GM18511 (cell line): ENCODE measurements around the gene DYTN.

Experiments used
- ATAC-seq: cut with Tn5 transposase; IDR thresholded peaks from one replicate; pipeline ENCODE4 v1.9.1; 2021; ENCODE audit warnings: mild to moderate bottlenecking, moderate library complexity; ENCODE audit not compliant: unreplicated experiment

DYTN gene

DNA sequence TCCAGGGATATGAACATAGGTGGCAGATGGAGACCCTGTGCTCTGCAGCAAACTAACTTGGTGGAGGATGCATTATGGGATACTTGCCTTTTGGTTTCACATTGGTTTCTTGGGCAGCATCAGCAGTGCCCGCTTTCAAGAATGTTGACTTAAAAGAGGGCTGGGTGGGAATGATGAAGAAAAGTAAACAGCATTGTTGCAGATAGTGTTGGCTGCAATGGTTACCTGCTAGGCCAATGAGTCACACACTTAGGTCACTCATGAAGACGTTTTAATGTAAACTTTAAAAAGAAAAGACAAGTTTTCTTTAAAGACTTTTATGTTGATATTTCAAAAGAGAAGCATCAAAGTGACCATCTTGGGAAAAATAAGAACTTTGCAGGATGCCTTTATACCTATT, 102.0 kb downstream of the DYTN start:
- ATAC-seq: no peak

- ATAC-seq: no peak
These were observed 102.6 kb downstream of the DYTN start for GRCh38 chr2:206615417-206616089.

GRCh38 chr2:206614811-206615210, 103.4 kb downstream of the DYTN start:
- no peak for ATAC-seq

GRCh38 chr2:206611736-206612135, 106.5 kb downstream of the DYTN start:
- ATAC-seq: no peak

DNA sequence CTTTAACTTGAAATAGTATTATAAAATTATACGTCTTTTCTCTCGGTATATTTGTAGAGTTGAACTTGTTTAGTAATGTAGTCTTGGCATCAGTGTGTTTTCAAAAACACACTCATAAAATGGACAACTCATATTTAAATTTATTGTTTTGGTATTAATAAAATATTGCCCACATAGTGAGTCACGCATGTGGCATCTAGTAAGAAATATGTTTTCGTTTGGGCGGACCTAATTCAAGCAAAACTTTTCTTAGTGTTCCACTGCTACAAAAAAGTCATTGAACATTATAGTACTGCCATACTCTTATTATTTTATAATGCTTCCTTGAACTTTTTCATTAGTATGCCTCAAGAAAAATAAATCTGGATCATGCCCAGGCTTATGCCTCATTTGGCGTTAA, 107.0 kb downstream of the DYTN start:
- ATAC-seq: no peak

- no peak for ATAC-seq
These were observed 107.7 kb downstream of the DYTN start for GRCh38 chr2:206610451-206610850.

DNA sequence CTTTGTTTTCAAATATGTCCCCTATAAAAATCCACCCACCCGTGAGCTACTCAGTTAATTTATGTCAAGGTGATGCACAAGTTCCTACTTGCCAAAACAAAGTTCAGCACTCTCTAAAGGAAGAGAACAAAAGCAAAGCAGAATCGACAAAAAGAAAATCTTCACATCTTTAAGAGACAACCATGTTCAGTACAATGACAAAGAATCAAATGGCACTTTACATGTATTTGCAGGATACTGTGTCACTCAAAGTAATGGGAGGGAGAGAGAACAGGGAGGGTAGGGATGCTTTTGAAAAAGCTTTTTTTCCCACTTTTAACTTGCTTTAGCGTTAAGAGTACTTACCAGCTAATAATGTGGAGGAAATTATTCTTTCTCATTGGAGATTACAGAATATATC, 115.0 kb downstream of the DYTN start:
- no peak for ATAC-seq
